ENCODE measurements around the gene IL1RL2.

The IL1RL2 gene

GRCh38 chr2:102269200-102269524 is 82.3 kb downstream of the IL1RL2 start:
- no peak for DNase-seq

GRCh38 chr2:102271844-102272243 is 85.0 kb downstream of the IL1RL2 start:
- no peak for DNase-seq

DNA sequence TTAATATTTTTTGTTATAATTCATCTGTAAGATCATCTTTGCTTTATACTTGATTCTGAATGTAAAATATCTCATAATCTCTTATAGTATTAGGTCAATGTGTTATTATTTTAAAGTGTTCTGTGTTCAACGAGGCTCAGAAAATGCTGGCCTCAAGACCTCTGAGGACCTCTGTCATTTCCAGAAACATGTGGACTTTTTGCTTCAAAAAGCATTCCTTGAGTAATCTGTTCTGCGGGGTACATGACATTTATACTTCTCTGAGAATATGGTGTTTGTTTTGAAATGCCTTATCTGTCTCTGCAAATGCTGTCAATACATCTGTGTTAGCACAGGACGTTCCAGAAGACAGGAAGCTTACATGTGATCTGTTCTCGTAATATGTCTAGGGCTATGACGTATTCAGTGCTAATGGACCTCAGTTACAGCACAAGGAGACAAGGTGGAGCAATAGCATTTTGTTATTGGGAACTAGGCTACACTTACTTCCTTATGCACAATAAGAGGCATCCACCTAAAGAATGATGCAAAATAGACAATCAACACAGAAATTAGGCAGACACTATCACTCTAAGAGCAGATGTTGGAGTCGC is 86.9 kb downstream of the IL1RL2 start:
- DNase-seq: no peak

DNA sequence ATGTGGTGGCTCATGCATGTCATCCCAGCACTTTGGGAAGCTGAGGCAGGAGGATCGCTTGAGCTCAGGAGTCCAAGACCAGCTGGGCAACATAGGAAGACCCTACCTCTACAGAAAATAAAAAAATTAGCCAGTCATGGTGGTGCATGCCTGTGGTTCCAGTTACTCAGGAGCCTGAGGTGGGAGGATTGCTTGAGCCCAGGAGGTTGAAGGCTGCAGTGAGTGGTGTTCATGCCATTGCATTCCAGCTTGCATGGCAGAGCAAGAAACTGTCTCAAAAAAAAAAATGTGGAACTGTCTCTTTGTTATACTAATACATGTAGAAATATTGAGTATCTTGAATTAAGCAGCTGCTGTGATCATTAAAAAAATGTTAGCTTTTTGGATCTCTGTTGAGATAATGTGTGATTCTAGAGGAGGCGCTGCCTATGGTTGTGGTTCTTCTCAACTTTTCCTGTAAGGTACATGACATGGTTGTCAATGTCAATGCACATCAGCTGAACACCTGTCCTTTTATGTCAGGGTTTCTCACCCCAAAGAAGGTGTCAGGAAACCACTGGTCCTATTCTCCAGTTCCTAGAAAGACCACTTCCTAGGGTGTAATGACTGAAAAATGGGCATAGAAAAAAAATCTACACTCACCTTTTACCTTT is 89.9 kb downstream of the IL1RL2 start:
- DNase-seq: no peak

- no peak for DNase-seq
Measured at GRCh38 chr2:102277202-102277700, 90.4 kb downstream of the IL1RL2 start.

DNA sequence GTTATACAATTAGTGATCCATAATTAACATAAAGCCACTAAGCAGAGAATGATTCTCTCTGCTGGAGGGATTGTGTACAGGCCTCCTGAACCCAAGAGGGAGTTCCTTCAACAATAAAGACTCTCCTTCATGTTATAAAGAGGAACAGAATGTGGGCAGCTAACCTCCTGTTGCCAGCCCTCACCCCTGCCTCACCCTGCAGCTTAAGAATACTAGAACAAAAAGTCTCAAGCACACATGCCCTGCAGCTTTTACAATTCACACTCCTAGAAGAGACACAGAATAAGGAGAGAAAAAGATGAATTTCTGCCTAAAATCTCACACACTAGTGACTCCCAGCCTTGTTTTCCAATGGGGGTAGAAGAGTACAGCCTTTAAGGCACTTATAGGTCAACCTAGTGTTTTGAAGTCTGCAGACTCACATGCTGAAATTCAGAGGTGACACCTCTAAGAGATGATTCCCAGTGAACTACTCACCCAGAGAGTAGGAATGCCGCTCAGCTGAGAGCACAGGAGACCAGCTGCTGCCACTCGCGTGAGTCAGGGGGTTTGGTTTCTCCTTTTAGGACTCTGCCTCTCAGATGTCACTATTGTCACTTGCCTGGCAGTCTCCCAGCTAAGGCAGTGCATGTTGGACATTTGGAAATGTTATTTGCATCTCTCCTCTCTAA is 92.0 kb downstream of the IL1RL2 start:
- DNase-seq: no peak

DNA sequence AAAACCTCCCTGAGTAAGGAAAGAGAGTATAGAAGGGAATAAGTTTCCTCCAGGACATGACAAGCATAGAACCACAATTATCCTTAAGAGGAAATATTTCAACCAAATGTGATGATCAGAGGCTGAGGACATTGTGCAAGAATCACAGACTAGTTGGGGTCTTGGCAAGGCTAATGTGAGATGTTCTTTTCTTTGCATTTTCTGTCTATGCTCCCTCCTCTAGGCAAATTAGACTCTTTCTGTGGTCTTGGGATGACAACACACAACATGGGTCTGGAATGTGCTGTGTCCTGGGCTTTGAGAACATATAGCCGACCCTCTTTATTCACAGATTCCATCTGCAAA is 92.5 kb downstream of the IL1RL2 start:
- DNase-seq: no peak

- no peak for DNase-seq
Measured at GRCh38 chr2:102282678-102283091, 95.9 kb downstream of the IL1RL2 start.

DNA sequence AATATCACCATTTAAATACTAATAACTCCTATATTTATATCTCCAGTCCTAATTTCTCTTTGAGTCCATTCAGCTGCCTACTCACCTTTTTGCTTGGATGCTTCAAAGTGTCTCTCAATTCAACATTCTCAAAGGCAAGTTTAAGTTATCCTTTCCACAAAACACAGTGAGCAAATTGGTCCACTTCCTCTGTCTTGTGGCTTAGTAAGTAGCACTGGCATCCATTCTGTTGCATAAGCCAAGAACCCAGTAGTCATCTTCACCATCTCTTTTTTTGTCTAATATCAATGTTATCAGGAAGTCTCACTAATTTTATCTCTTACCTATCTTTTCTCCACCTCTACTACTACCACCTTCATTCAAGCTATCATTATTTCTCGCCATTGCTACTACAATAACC is 97.2 kb downstream of the IL1RL2 start:
- no peak for DNase-seq

- DNase-seq: no peak
Measured at GRCh38 chr2:102284611-102285010, 97.8 kb downstream of the IL1RL2 start.

GRCh38 chr2:102285368-102285767 is 98.5 kb downstream of the IL1RL2 start:
- no peak for DNase-seq

- DNase-seq: no peak
Measured at GRCh38 chr2:102286041-102286440, 99.2 kb downstream of the IL1RL2 start.

- DNase-seq: no peak
Measured at GRCh38 chr2:102289129-102289528, 102.3 kb downstream of the IL1RL2 start.

Data from GOT3 (cell line).